HG02981 (cell line): ENCODE results near the gene METTL22.
"Not testable (repeated sequence)": the region's sequence is repeated elsewhere in the genome, so short reads cannot be mapped to it uniquely, and the experiment has no call there.

ENCODE experiments used
- ATAC-seq: cut with Tn5 transposase; IDR thresholded peaks from one replicate; pipeline ENCODE4 v1.9.1; 2021; ENCODE audit warnings: mild to moderate bottlenecking, moderate library complexity; ENCODE audit not compliant: unreplicated experiment

Gene METTL22

DNA sequence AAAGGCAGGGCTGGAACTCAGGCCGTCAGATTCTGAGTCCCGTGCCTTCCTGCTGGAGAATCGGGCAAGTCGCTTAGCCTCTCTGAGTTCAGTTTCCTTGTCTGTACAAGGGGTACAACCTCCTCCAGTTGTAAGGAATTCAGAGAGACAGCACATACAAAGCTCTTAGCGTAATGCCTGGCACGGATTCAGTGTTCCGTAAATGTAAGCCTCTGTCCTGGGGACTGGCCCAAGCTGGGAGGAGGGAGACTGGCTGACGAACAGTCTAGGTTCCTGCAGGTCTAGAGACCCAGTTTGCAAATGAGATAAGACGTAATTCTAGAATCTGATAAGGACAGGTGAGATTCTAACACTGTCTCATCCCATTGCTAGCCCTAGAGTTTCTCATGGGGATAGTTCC lies 9.9 kb downstream of the METTL22 start:
- ATAC-seq: no peak

DNA sequence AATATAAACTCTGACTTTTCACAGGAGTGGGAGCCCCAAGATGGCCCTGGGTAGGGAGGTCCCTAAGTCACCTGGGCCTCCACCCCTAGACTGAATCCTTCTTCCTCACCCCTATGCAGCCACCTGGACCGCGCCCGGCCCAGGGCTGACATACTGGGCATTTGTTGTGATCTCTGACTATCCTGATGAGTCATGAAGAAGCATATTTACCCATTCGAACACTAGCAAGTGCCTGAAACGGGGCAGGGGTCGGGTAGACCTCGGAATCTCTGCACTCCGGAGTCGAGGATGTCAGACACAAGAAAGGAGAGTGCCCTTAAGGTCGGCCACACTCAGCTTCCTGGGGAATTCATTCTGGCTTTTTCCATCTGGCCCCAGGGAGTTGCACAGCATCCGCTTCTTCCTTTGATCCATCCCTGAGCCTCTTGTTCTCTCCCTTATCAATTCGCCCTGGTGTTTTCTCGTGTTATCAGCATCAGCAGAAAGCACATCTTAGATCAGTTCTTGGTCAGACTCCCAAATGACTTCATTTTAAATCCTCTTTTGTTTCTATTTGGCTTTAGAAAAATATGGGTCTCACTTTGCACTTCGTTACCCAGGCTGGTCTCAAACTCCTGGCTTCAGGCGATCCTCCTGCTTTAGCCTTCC lies 10.4 kb downstream of the METTL22 start:
- ATAC-seq: no peak

GRCh38 chr16:8632675-8633182 lies 11.2 kb downstream of the METTL22 start:
- ATAC-seq: no peak

GRCh38 chr16:8634991-8635736 lies 13.7 kb downstream of the METTL22 start:
- no peak for ATAC-seq

DNA sequence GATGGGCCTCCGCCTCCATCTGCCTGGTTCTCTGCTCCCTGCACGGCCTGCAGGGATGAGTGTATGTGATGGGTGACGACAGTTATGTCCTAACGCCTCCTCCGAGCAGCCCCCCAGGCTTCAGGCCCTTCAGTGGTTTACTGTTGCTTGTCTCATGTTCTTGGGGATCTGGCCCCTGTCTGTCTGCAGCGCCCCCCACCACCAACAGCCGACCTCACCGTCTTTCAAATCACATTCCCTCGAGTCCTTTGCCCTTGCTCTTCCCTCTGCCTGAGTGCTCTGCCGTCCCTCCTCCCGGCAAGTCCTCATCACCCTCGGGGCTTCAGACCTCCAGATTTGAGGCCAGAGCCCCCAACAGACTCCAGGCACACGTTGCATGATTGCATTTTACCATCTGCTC lies 18.2 kb downstream of the METTL22 start:
- ATAC-seq: no peak

GRCh38 chr16:8641671-8642070 lies 20.2 kb downstream of the METTL22 start:
- ATAC-seq: no peak

DNA sequence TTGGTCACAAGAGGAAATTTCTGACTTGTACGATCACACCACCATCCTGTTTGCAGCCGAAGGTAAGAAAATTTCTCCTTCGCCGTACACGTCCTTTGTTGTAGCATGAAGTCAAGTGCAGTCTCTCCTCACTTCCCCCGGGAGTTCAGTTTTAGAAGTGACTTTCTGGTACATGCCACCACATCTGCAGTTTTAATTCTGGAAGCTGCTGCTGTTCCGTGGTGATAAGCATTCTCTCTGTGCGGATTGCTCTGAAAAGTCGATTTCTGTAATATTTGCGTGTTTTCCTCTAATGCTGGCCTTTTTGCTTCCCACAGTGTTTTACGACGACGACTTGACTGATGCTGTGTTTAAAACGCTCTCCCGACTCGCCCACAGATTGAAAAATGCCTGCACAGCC lies 20.6 kb downstream of the METTL22 start:
- no peak for ATAC-seq

DNA sequence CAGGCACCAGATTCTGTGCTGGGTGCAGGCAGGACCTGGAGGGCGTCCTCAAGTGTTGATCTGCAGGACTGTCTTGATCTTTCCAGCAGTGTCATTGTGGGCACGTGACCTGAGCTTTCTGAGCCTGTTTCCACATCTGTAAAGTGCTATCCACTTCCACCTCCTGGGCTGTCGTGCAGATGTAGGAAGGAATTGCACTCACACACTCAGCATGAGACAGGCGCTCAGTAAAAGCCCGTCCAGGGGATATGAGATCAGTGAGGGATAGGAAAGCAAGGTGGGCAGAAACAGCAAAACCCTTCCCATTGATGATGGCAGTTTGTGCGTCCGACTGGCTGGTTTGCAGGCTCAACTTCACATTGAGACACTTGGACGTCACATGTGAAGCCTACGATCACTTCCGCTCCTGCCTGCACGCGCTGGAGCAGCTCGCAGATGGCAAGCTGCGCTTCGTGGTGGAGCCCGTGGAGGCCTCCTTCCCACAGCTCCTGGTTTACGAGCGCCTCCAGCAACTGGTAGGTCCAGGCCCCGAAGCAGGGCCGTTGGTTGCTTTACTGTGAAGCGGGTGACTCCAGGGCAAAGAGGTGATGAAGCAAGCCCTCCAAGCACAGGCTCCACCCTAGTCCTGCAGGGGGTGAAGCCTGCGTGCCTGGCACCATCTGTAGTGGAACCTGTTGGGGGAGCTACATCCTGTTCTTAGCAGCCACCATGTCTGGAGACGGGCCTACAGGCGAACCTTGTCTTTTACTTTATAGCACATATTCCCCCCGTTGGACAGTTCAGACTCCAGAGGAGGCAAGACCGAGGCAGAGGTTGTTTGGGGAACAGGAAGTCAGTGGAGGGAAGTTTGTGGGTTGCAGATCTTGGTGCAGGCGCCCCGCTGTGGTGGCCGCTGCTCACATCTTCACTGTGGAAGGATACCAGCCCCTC lies 23.0 kb downstream of the METTL22 start:
- ATAC-seq: no peak

- no peak for ATAC-seq
Observed at GRCh38 chr16:8645141-8645521, 23.6 kb downstream of the METTL22 start.

GRCh38 chr16:8645831-8646230 lies 24.3 kb downstream of the METTL22 start:
- ATAC-seq: no peak

DNA sequence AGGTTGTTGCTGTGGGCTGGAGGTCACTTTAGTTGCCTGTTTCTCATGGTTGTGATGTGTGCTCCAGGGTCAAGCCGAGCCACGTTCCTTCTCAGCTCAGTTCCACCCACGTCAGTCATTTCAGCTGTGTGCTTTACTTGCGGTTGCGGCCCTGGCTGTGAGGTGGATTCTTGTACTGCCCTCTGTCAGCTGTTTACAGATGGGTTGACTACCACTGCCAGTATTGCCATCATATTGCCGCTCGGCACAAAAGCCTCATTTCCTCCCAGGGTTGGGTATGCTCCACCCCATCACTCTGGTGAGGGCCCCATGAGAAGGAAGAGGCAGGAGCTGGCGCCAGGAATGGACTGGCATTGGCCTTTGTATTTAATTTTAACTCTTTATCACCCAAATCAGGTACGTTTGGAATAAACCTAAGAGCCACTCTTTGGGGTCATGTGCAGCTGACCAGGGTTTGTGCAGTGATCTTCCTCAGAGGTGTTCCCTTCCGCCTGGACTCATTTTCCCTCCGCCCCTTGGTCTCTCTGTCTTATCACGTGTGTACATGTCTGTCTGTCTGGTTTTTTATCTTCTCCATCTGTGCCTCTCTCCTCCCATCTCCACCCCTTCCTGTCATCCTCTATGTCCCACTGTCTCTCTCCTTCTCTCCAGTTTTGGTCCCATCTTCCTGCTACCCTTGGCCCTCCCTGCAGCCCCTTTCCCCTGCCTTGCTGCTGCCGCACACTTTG lies 25.0 kb downstream of the METTL22 start:
- ATAC-seq: no peak

GRCh38 chr16:8647721-8648318 lies 26.3 kb downstream of the METTL22 start:
- ATAC-seq: no peak

- ATAC-seq: no peak
Observed at GRCh38 chr16:8648877-8649276, 27.4 kb downstream of the METTL22 start.

DNA sequence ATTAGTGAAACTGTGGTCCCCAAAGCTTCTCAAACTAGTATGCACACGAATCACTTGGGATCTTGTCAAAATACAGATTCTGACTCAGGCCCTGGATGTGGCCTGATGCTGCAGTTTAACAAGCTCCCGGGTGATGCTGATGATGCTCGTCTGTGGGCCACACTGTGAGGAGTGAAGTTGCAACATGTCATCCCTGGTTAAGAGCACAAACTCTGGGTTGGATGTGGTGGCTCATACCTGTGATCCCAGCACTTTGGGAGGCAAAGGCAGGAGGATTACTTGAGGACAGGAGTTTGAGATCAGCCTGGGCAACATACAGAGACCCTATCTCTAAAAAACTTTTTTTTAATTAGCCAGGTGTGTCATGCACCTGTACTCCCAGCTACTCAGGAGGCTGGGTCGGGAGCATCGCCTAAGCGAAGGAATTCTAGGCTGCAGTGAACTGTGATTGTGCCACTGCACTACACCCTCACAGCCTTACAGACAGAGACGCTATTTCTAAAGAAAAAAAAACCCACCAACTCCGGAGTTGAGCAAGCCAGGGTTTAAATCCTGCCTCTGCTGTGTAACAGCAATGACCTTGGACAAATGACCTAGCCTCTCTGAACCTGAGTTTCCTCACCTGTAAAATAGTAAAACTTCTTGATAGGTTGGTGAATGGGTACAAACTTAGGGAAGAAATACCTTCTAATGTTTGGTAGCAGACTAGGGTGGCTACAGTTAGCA lies 28.5 kb downstream of the METTL22 start:
- no peak for ATAC-seq

DNA sequence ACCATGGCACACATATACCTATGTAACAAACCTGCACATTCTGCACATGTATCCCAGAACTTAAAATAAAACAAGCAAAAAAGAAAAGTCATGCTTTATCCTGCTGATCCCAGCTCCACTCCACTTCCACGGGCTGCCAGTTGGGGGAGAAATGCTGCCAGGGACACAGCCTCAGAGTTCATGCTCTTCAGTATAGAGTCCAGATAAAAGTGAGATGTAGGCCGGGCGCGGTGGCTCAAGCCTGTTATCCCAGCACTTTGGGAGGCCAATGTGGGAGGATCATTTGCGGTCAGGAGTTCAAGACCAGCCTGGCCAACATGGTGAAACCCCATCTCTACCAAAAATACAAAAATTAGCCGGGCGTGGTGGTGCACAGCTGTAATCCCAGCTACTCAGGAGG lies 30.5 kb downstream of the METTL22 start:
- ATAC-seq: not testable (repeated sequence)

DNA sequence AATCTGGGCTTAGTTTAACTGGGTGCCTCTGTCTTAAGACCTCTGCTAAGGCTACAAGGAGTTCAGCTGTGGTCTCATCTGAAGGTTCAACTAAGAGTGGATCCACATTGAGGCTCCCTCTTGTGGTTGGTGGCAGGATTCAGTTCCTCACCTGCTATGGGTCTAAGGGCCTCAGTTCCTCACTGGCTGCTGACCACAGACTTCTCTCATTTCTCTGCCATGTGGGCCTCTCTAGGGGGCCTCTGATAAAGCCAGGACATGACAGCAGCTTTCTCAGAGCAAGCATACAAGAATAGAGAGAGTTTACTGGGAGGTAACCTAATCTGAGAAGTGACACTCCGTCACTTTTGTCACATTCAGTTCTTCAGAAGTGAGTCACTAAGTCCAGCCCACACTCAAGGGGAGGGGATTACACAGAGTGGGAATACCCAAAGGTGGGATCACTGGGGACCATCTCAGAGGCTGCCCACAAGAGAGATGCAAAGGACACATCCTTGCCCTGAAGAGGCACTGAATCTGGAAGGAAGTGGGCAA lies 33.8 kb downstream of the METTL22 start:
- peak; percentile 58 for ATAC-seq

GRCh38 chr16:8656376-8656775 lies 34.9 kb downstream of the METTL22 start:
- ATAC-seq: no peak

GRCh38 chr16:8660841-8661301 lies 39.4 kb downstream of the METTL22 start:
- peak; percentile 44 for ATAC-seq

DNA sequence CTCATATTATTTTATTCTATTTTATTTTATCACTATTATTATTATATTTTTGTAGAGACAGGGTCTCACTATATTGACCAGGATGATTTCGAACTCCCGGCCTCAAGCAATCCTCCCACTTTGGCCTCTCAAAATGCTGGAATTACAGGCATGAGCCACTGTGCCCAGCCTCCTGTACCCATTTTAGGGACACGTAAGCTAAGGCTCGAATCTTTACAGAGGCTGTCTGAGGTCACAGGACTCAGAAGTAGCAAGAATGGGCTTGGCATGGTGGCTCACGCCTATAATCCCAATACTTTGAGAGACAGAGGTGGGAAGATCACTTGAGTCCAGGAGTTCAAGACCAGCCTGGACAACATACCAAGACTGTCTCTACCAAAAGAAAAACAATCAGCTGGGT lies 40.2 kb downstream of the METTL22 start:
- ATAC-seq: no peak
